Measurements from ENCODE around the gene IQGAP1. TPM values are rescaled to one million over a fixed set of nuclear protein-coding genes. Genes with fewer than 3 reads are reported as not detected.

Gene IQGAP1
- total and polyA plus RNA-seq, 9 of the 15 experiments (the other 6 are each of a cell fraction or from before 2014, with no cell fraction given): 37.6 to 143 (median 77.7) TPM

DNA sequence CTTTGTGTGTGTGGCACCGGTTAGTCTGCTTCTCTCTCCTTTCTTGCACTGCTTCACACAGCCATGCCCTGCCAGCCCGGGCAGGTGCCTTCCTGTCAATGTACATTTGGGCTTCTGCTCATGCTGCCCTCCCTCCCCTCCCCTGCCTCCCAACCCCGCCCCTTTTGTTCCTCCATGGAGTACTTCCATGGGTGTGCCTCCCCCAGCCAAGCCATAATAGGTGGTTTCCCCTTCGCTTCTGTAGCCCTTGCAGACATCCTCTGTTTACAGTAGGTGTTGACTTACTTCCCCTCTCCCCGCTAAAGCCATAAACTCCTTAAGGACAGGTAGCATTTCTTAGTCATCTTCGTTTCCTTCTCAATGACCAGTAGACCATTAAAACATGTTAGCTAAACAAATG, 109.9 kb downstream of the IQGAP1 start:
- no peak for TF ChIP-seq GTF2F1 (IDR thresholded peaks at IDR 0.05; ENCODE audit: low read depth, low read length)
- peak in 2 of 4 experiments; percentile 25 to 26 for DNase-seq (ENCODE audit: extremely low read depth in 1 of 4, low spot score in 3 of 4)
- no peak overlapping the region for H2AFZ ChIP-seq (ENCODE audit: low read depth, low read length)
- no peaks in the 10 kb centered on the region for H3K79me2 ChIP-seq (ENCODE audit: control insufficient read depth, insufficient read depth, low read length)
- ChIA-PET CTCF (ENCODE audit: low intra/inter-chr PET ratio) (interaction anchor here (0.7 kb wide), 1 partner anchor 200 kb away, joined by 3 read pairs; no protein-coding TSS in a partner anchor), POLR2A (no interaction called here)
- no peak for FAIRE-seq
- no peak overlapping the region for H3K4me2 ChIP-seq (ENCODE audit: insufficient read depth, low read length)
- H4K20me1 ChIP-seq (replicated peaks; ENCODE audit: control insufficient read depth, insufficient read depth, low read length): no peaks in the 10 kb centered on the region
- H3K4me1 ChIP-seq (replicated peaks in 1 of 2; ENCODE audit: control insufficient read depth in 2 of 2, insufficient read depth in 2 of 2, low read length in 2 of 2): peaks cover 0 to 2% of the 10 kb centered on the region in 2 experiments; a peak in 1 of 5 replicates
- in situ Hi-C loops (cut with MboI): no loop called here
- no peak for ATAC-seq
- H3K27me3 ChIP-seq (ENCODE audit: control insufficient read depth in 2 of 2, insufficient read depth in 2 of 2, low read length in 2 of 2): no peaks in the 10 kb centered on the region
- WGBS (ENCODE audit: insufficient coverage, low coverage, missing lambda C conversion rate): 73% methylated on average over 5 of the region's 6 CpGs
- intact Hi-C loops (cut with micrococcal nuclease): no loop called here
- no peak overlapping the region for H3K9ac ChIP-seq (ENCODE audit: insufficient read depth in 1 of 2, low read depth in 2 of 2, low read length in 2 of 2)
- no TSS peak for BruUV-seq (replicated peaks)
- no peak overlapping the region for H3K4me3 ChIP-seq
- H3K27ac ChIP-seq (ENCODE audit: extremely low read depth, low read depth, low read length): no peak overlapping the region
- peaks cover 44% of the 10 kb centered on the region for H3K36me3 ChIP-seq (ENCODE audit: control insufficient read depth, insufficient read depth, low read length)
- H3K9me3 ChIP-seq (replicated peaks; ENCODE audit: control insufficient read depth, insufficient read depth, low read depth, low read length): no peaks in the 10 kb centered on the region
- no peaks in the 10 kb centered on the region for H3K9me1 ChIP-seq (ENCODE audit: control insufficient read depth, insufficient read depth, low read length)

DNA sequence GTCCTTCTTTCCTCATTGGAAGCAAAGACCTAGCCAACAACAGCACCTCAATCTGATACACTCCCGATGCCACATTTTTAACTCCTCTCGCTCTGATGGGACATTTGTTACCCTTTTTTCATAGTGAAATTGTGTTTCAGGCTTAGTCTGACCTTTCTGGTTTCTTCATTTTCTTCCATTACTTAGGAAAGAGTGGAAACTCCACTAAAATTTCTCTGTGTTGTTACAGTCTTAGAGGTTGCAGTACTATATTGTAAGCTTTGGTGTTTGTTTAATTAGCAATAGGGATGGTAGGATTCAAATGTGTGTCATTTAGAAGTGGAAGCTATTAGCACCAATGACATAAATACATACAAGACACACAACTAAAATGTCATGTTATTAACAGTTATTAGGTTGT, 112.1 kb downstream of the IQGAP1 start:
- Histone ChIP-seq H3K4me2 (ENCODE audit: insufficient read depth, low read length) (no peak overlapping the region), H3K36me3 (ENCODE audit: control insufficient read depth, insufficient read depth, low read length) (peaks cover 31% of the 10 kb centered on the region), H3K27me3 (ENCODE audit: control insufficient read depth in 2 of 2, insufficient read depth in 2 of 2, low read length in 2 of 2) (no peaks in the 10 kb centered on the region), H3K9me1 (ENCODE audit: control insufficient read depth, insufficient read depth, low read length) (no peaks in the 10 kb centered on the region), H3K27ac (ENCODE audit: extremely low read depth, low read depth, low read length) (no peak overlapping the region), H2AFZ (ENCODE audit: low read depth, low read length) (no peak overlapping the region), H3K4me1 (replicated peaks in 1 of 2; ENCODE audit: control insufficient read depth in 2 of 2, insufficient read depth in 2 of 2, low read length in 2 of 2) (no peaks in the 10 kb centered on the region; a peak in 1 of 5 replicates), H3K9ac (ENCODE audit: insufficient read depth in 1 of 2, low read depth in 2 of 2, low read length in 2 of 2) (no peak overlapping the region), H4K20me1 (replicated peaks; ENCODE audit: control insufficient read depth, insufficient read depth, low read length) (no peaks in the 10 kb centered on the region), H3K4me3 (no peak overlapping the region), H3K79me2 (ENCODE audit: control insufficient read depth, insufficient read depth, low read length) (no peaks in the 10 kb centered on the region), H3K9me3 (replicated peaks; ENCODE audit: control insufficient read depth, insufficient read depth, low read depth, low read length) (no peaks in the 10 kb centered on the region)
- ATAC-seq: no peak
- ChIA-PET POLR2A (interaction anchor here (0.6 to 2.0 kb wide), 4 partner anchors 8 to 388 kb away, joined by 3 to 6 read pairs (median 3); no protein-coding TSS in a partner anchor), CTCF (ENCODE audit: low intra/inter-chr PET ratio) (no interaction called here)
- intact Hi-C loops (cut with micrococcal nuclease): no loop called here
- WGBS (ENCODE audit: insufficient coverage, low coverage, missing lambda C conversion rate): 79% methylated on average over 2 of the region's 2 CpGs
- DNase-seq (ENCODE audit: extremely low read depth in 1 of 4, low spot score in 3 of 4): no peak
- BruUV-seq (replicated peaks): no TSS peak
- in situ Hi-C loops (cut with MboI): no loop called here
- peak; percentile 19 for FAIRE-seq
- no peak for TF ChIP-seq NRF1 (conservative IDR thresholded peaks at IDR 0.05 in 1 of 2, IDR thresholded peaks at IDR 0.05 in 1 of 2)
- no peak for TF ChIP-seq TCF7 (IDR thresholded peaks at IDR 0.05; ENCODE audit: borderline replicate concordance)
- TF ChIP-seq KDM1A (IDR thresholded peaks at IDR 0.05): no peak
- TF ChIP-seq, protein P1, sequence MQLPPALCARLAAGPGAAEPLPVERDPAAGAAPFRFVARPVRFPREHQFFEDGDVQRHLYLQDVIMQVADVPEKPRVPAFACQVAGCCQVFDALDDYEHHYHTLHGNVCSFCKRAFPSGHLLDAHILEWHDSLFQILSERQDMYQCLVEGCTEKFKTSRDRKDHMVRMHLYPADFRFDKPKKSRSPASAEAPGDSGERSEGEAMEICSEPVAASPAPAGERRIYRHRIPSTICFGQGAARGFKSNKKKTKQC (CRISPR knock-in tag; IDR thresholded peaks at IDR 0.05): no peak
- TF ChIP-seq, protein P2, sequence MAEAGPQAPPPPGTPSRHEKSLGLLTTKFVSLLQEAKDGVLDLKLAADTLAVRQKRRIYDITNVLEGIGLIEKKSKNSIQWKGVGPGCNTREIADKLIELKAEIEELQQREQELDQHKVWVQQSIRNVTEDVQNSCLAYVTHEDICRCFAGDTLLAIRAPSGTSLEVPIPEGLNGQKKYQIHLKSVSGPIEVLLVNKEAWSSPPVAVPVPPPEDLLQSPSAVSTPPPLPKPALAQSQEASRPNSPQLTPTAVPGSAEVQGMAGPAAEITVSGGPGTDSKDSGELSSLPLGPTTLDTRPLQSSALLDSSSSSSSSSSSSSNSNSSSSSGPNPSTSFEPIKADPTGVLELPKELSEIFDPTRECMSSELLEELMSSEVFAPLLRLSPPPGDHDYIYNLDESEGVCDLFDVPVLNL (CRISPR knock-in tag; IDR thresholded peaks at IDR 0.05; ENCODE audit: low read depth): no peak
- TF ChIP-seq RFX1 (IDR thresholded peaks at IDR 0.05): no peak
- no peak for TF ChIP-seq ATF7 (IDR thresholded peaks at IDR 0.05)
- no peak for TF ChIP-seq SP2 (IDR thresholded peaks at IDR 0.05; ENCODE audit: extremely low read depth, low read depth, low read length, poor library complexity, severe bottlenecking)
- TF ChIP-seq PPARD (CRISPR knock-in tag; IDR thresholded peaks at IDR 0.05): no peak
- no peak for TF ChIP-seq ZNF436 (CRISPR knock-in tag; IDR thresholded peaks at IDR 0.05)
- TF ChIP-seq SMARCB1 (IDR thresholded peaks at IDR 0.05; ENCODE audit: insufficient read length, low read depth): no peak
- no peak for TF ChIP-seq SMARCA4 (IDR thresholded peaks at IDR 0.05)
- TF ChIP-seq BRF2 (IDR thresholded peaks at IDR 0.05; ENCODE audit: borderline replicate concordance, insufficient read depth, insufficient read length): no peak
